CD8-positive, alpha-beta memory T cell (primary cell): ENCODE data around the gene PSMD8. TPM values are rescaled to one million over a fixed set of nuclear protein-coding genes. Genes with fewer than 3 reads are reported as not detected.

Experiments used
- CTCF ChIA-PET: fragments of 350-600 bp; sonication (Branson Sonifier 250); formaldehyde crosslinking; loops from one replicate; lab custom pipeline; 2021; ENCODE audit warnings: antibody characterized with exemption; lab: Charles Lee
- POLR2A ChIA-PET: fragments of 350-600 bp; sonication (Branson Sonifier 250); formaldehyde crosslinking; loops from one replicate; lab custom pipeline; 2021; ENCODE audit warnings: antibody characterized with exemption; lab: Charles Lee
- DNase-seq, 5 donors: peaks; one replicate each; pipeline versions ENCODE4 v3.0.0 to v3.0.0-alpha.2; 2020 to 2022; ENCODE audit warnings: mixed read lengths in 1 of 5
- H3K27ac ChIP-seq: one replicate; pipeline ENCODE4 v1.7.0; 2013; ENCODE audit warnings: low read depth, mild to moderate bottlenecking, low read length, moderate library complexity
- H3K27me3 ChIP-seq: 2 replicates; pipeline ENCODE4 v1.7.0; 2013; ENCODE audit warnings: low read length, mild to moderate bottlenecking; ENCODE audit not compliant: insufficient read depth, poor library complexity, severe bottlenecking
- H3K36me3 ChIP-seq: 2 replicates; pipeline ENCODE4 v1.7.0; 2013; ENCODE audit warnings: mild to moderate bottlenecking, low read length, moderate library complexity; ENCODE audit not compliant: insufficient read depth
- H3K4me1 ChIP-seq: 2 replicates; pipeline ENCODE4 v1.7.0; 2013; ENCODE audit warnings: mild to moderate bottlenecking, low read length, moderate library complexity; ENCODE audit not compliant: insufficient read depth
- H3K4me3 ChIP-seq: 2 replicates; pipeline ENCODE4 v1.7.0; 2013; ENCODE audit warnings: mild to moderate bottlenecking, low read length
- H3K9me3 ChIP-seq: 2 replicates; pipeline ENCODE4 v1.7.0; 2013; ENCODE audit warnings: mild to moderate bottlenecking, low read length
- H3K27ac Mint-ChIP-seq, 8 donors: one replicate each; pipeline ENCODE4 v1.8.0; 2020 to 2021; ENCODE audit warnings: mixed read lengths in 8 of 8, mild to moderate bottlenecking in 6 of 8, inconsistent platforms in 3 of 8, moderate library complexity in 3 of 8
- H3K27me3 Mint-ChIP-seq, 2 donors: one replicate each; pipeline ENCODE4 v1.8.0; 2020 to 2021; ENCODE audit warnings: mixed read lengths in 2 of 2, mild to moderate bottlenecking in 1 of 2, moderate library complexity in 1 of 2
- H3K36me3 Mint-ChIP-seq, 3 donors: one replicate each; pipeline ENCODE4 v1.8.0; 2020 to 2021; ENCODE audit warnings: mixed read lengths in 3 of 3, inconsistent platforms in 1 of 3, mild to moderate bottlenecking in 1 of 3
- H3K4me1 Mint-ChIP-seq, 3 donors: one replicate each; pipeline ENCODE4 v1.8.0; 2020 to 2021; ENCODE audit warnings: mixed read lengths in 3 of 3, inconsistent platforms in 1 of 3, mild to moderate bottlenecking in 1 of 3
- H3K4me3 Mint-ChIP-seq, 7 donors: one replicate each; pipeline ENCODE4 v1.8.0; 2020 to 2021; ENCODE audit warnings: mixed read lengths in 7 of 7, mild to moderate bottlenecking in 6 of 7, moderate library complexity in 4 of 7, inconsistent platforms in 2 of 7
- H3K9me3 Mint-ChIP-seq, 5 donors: one replicate each; pipeline ENCODE4 v1.8.0; 2020 to 2022; ENCODE audit warnings: mixed read lengths in 5 of 5, mild to moderate bottlenecking in 3 of 5, moderate library complexity in 2 of 5, inconsistent platforms in 1 of 5
- polyA plus RNA-seq: library from polyadenylated mRNA; unstranded; fragments of 300-500 nt; fragmentation: Illumina TruSeq; gene quantifications from one replicate; pipeline ENCODE4 v1.2.3, GENCODE V29; 2021
- total RNA-seq, 2 experiments: library from RNA; stranded (reverse); gene quantifications; one replicate each; pipeline ENCODE4 v1.2.3, GENCODE V29; 2021

The PSMD8 gene
- total and polyA plus RNA-seq, 3 experiments from 2014 or later, result 180 to 267 (median 256) TPM

GRCh38 chr19:38387550-38388348 lies 13.4 kb downstream of the PSMD8 start, which contains the start of gene GGN:
Gene GGN, minus strand, starts transcription at chr19:38388034. Its CDS starts 773 bp downstream, at chr19:38387261.
- H3K27ac ChIP-seq, result peak within 1 kb of the TSS; percentile 31
- DNase-seq, result peak; percentile 68 to 83 (median 71)
- peak within 1 kb of the TSS; percentile 82 to 95 (median 91) for H3K4me3 Mint-ChIP-seq
- H3K27me3 Mint-ChIP-seq, result peaks cover 4 to 9% of the 10 kb centered on the region in 2 donors
- H3K4me1 Mint-ChIP-seq, result peaks cover 17 to 28% (median 19%) of the 10 kb centered on the region in 3 donors
- no peaks in the 10 kb centered on the region for H3K27me3 ChIP-seq
- peaks cover 24% of the 10 kb centered on the region for H3K4me1 ChIP-seq
- peaks cover 5% of the 10 kb centered on the region for H3K36me3 ChIP-seq
- no peaks in the 10 kb centered on the region for H3K9me3 Mint-ChIP-seq
- no peaks in the 10 kb centered on the region for H3K9me3 ChIP-seq
- CTCF ChIA-PET, result interaction anchor here (1.0 to 3.8 kb wide), 3 partner anchors 13 to 144 kb away, joined by 4 to 16 read pairs (median 15); partner anchors contain the start of genes FAM98C and PSMD8
- POLR2A ChIA-PET, result interaction anchor here (0.5 to 3.9 kb wide), 7 partner anchors 9 to 269 kb away, joined by 3 to 19 read pairs (median 3); partner anchors contain the start of genes FAM98C and PSMD8
- peaks cover 4 to 22% (median 9%) of the 10 kb centered on the region in 3 donors for H3K36me3 Mint-ChIP-seq
- peak within 1 kb of the TSS; percentile 78 for H3K4me3 ChIP-seq
- peak within 1 kb of the TSS; percentile 61 to 97 (median 88) for H3K27ac Mint-ChIP-seq

- ChIA-PET POLR2A (interaction anchor here (0.7 to 3.9 kb wide), 4 partner anchors 8 to 268 kb away, joined by 3 to 19 read pairs (median 8); partner anchors contain the start of genes FAM98C and PSMD8), CTCF (interaction anchor here (1.5 to 3.8 kb wide), 3 partner anchors 14 kb away, joined by 12 to 16 read pairs (median 15); partner anchors contain the start of genes FAM98C and PSMD8)
- DNase-seq, result peak in 1 of 5 donors; percentile 33
- Mint-ChIP-seq H3K9me3 (no peaks in the 10 kb centered on the region), H3K4me3 (peak within 1 kb of the TSS; percentile 82 to 95 (median 91)), H3K4me1 (peaks cover 17 to 28% (median 19%) of the 10 kb centered on the region in 3 donors), H3K27me3 (peaks cover 4 to 9% of the 10 kb centered on the region in 2 donors), H3K27ac (peak within 1 kb of the TSS; percentile 61 to 97 (median 88)), H3K36me3 (peaks cover 0 to 14% (median under 1%) of the 10 kb centered on the region in 3 donors)
- Histone ChIP-seq H3K27ac (peak within 1 kb of the TSS; percentile 31), H3K4me3 (peak within 1 kb of the TSS; percentile 78), H3K36me3 (no peaks in the 10 kb centered on the region), H3K27me3 (no peaks in the 10 kb centered on the region), H3K4me1 (peaks cover 24% of the 10 kb centered on the region), H3K9me3 (no peaks in the 10 kb centered on the region)
Measured at GRCh38 chr19:38388349-38389100, 14.2 kb downstream of the PSMD8 start, which contains the start of gene SPRED3. Gene SPRED3, plus strand, starts transcription at chr19:38388697. Its CDS starts 1,606 bp downstream, at chr19:38390303.

- no peaks in the 10 kb centered on the region for H3K9me3 Mint-ChIP-seq
- POLR2A ChIA-PET, result interaction anchor here (0.5 to 3.9 kb wide), 2 partner anchors 14 to 728 kb away, joined by 3 to 19 read pairs; partner anchors contain the start of gene FAM98C
- no peak overlapping the region for H3K27ac ChIP-seq
Measured at GRCh38 chr19:38389101-38389925, 14.9 kb downstream of the PSMD8 start.

GRCh38 chr19:38389957-38390924 lies 15.9 kb downstream of the PSMD8 start:
- H3K36me3 ChIP-seq, result no peaks in the 10 kb centered on the region
- CTCF ChIA-PET, result interaction anchor here (0.7 to 3.8 kb wide), 3 partner anchors 13 to 540 kb away, joined by 3 to 15 read pairs (median 12); partner anchors contain the start of genes FAM98C, PSMD8 and SARS2
- H3K4me3 ChIP-seq, result no peak overlapping the region
- peak overlapping the region in 6 of 7 donors; percentile 26 to 78 (median 72) for H3K4me3 Mint-ChIP-seq
- POLR2A ChIA-PET, result interaction anchor here (0.5 to 3.9 kb wide), 2 partner anchors 13 to 727 kb away, joined by 3 to 19 read pairs; partner anchors contain the start of gene FAM98C
- H3K36me3 Mint-ChIP-seq, result peaks cover 0 to 3% (median 0%) of the 10 kb centered on the region in 3 donors
- peak overlapping the region in 3 of 8 donors; percentile 18 to 39 (median 35) for H3K27ac Mint-ChIP-seq
- H3K9me3 ChIP-seq, result no peaks in the 10 kb centered on the region
- H3K27me3 ChIP-seq, result no peaks in the 10 kb centered on the region
- peaks cover 31% of the 10 kb centered on the region for H3K4me1 ChIP-seq
- no peak for DNase-seq
- H3K9me3 Mint-ChIP-seq, result no peaks in the 10 kb centered on the region
- peaks cover 28 to 37% (median 31%) of the 10 kb centered on the region in 3 donors for H3K4me1 Mint-ChIP-seq
- H3K27me3 Mint-ChIP-seq, result peaks cover 6 to 9% of the 10 kb centered on the region in 2 donors
- H3K27ac ChIP-seq, result no peak overlapping the region

More at GRCh38 chr19:38389101-38389925, 14.9 kb downstream of the PSMD8 start:
- H3K4me1 Mint-ChIP-seq, result peaks cover 23 to 33% (median 26%) of the 10 kb centered on the region in 3 donors
- no peaks in the 10 kb centered on the region for H3K9me3 ChIP-seq
- H3K4me3 Mint-ChIP-seq, result peak overlapping the region; percentile 59 to 90 (median 74)
- no peak for DNase-seq
- CTCF ChIA-PET, result interaction anchor here (2.0 to 3.8 kb wide), 2 partner anchors 13 to 15 kb away, joined by 12 to 15 read pairs; partner anchors contain the start of genes FAM98C and PSMD8
- peaks cover 24% of the 10 kb centered on the region for H3K4me1 ChIP-seq
- no peaks in the 10 kb centered on the region for H3K36me3 ChIP-seq
- peaks cover 4 to 9% of the 10 kb centered on the region in 2 donors for H3K27me3 Mint-ChIP-seq
- H3K4me3 ChIP-seq, result peak overlapping the region; percentile 26
- H3K27me3 ChIP-seq, result no peaks in the 10 kb centered on the region
- H3K36me3 Mint-ChIP-seq, result peaks cover 0 to 7% (median 0%) of the 10 kb centered on the region in 3 donors
- peak overlapping the region in 3 of 8 donors; percentile 48 to 56 (median 53) for H3K27ac Mint-ChIP-seq

GRCh38 chr19:38391911-38392464 lies 17.6 kb downstream of the PSMD8 start:
- Mint-ChIP-seq H3K36me3 (peaks cover 0 to 3% (median 0%) of the 10 kb centered on the region in 3 donors), H3K4me3 (peak overlapping the region in 1 of 7 donors; percentile 0), H3K27me3 (peaks cover 6 to 9% of the 10 kb centered on the region in 2 donors), H3K9me3 (no peaks in the 10 kb centered on the region), H3K27ac (no peak overlapping the region), H3K4me1 (peaks cover 37 to 46% (median 37%) of the 10 kb centered on the region in 3 donors)
- Histone ChIP-seq H3K36me3 (no peaks in the 10 kb centered on the region), H3K27me3 (no peaks in the 10 kb centered on the region), H3K4me1 (peaks cover 36% of the 10 kb centered on the region), H3K4me3 (no peak overlapping the region), H3K27ac (no peak overlapping the region), H3K9me3 (no peaks in the 10 kb centered on the region)
- ChIA-PET CTCF (interaction anchor here (1.3 kb wide), 1 partner anchor 11 kb away, joined by 3 read pairs; the partner anchor contains the start of gene FAM98C), POLR2A (no interaction called here)
- no peak for DNase-seq
